ENCODE results near the gene SMG6.

SMG6 gene

DNA sequence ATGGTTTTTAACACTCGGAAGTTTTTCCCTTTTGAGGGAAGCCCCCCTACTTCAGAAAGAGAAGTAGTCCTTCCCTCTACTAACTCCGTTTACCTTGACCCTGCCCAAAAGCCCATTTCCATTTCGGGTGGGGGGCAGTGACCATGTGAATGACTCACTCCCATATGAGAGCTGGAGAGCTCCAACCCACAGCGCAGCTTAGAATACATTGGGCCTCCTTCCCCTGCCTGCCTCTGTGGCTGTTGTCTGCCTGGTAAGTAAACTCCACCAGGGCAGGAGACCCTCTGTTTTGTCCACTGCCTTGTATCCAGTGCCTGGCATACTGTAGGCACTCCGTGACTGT is 34.7 kb upstream of the SMG6 start:
- H3K4me3 ChIP-seq (ENCODE audit: low read length): peak overlapping the region; percentile 97
- TF ChIP-seq, protein P1, sequence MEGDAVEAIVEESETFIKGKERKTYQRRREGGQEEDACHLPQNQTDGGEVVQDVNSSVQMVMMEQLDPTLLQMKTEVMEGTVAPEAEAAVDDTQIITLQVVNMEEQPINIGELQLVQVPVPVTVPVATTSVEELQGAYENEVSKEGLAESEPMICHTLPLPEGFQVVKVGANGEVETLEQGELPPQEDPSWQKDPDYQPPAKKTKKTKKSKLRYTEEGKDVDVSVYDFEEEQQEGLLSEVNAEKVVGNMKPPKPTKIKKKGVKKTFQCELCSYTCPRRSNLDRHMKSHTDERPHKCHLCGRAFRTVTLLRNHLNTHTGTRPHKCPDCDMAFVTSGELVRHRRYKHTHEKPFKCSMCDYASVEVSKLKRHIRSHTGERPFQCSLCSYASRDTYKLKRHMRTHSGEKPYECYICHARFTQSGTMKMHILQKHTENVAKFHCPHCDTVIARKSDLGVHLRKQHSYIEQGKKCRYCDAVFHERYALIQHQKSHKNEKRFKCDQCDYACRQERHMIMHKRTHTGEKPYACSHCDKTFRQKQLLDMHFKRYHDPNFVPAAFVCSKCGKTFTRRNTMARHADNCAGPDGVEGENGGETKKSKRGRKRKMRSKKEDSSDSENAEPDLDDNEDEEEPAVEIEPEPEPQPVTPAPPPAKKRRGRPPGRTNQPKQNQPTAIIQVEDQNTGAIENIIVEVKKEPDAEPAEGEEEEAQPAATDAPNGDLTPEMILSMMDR (conservative IDR thresholded peaks at IDR 0.05; ENCODE audit: low read depth, low read length): no peak

DNA sequence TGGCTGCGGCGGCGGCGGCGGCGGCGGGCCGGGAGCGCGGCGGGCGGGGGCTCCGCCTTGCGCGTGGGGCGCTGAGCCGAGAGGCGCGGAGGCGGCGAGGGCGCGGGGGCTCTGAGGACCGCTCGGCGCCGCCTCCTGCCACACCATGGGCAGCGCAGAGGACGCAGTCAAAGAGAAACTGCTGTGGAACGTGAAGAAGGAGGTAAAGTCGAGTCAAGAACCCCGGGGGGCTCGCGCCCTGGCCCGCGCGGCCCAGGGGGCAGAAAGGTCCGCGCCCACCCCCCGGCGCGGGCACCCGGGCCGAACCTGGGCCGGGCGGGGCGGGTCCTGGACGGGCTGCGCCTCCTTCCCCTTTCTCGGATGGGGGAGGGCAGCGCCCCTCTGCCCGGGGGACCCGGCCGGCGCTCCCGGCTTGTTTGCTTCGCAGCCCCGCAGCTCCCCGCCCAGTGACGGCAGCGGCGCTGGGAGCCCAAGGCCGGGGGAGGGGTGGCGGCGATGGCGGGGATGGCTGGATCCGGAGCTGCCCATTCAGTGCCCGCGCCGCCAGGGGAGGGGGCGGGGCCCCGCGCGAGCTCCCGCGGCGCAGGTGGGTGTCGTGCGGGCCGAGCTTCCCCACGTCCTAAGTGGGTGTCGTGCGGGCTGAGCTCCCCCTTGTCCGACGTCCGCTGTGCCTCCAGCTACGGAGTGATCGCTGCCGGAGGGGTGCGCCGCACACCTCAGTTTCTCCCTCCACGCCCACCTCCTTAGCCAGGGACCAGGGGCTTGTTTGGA is 34.1 kb upstream of the SMG6 start:
- TF ChIP-seq, protein P1 (conservative IDR thresholded peaks at IDR 0.05; ENCODE audit: low read depth, low read length): no peak
- DNase-seq (ENCODE audit: low read depth): peak; percentile 31
- peak overlapping the region; percentile 97 for H3K4me3 ChIP-seq (ENCODE audit: low read length)

More for the DNA sequence above, 34.7 kb upstream of the SMG6 start:
- peak; percentile 28 for DNase-seq (ENCODE audit: low read depth)

DNA sequence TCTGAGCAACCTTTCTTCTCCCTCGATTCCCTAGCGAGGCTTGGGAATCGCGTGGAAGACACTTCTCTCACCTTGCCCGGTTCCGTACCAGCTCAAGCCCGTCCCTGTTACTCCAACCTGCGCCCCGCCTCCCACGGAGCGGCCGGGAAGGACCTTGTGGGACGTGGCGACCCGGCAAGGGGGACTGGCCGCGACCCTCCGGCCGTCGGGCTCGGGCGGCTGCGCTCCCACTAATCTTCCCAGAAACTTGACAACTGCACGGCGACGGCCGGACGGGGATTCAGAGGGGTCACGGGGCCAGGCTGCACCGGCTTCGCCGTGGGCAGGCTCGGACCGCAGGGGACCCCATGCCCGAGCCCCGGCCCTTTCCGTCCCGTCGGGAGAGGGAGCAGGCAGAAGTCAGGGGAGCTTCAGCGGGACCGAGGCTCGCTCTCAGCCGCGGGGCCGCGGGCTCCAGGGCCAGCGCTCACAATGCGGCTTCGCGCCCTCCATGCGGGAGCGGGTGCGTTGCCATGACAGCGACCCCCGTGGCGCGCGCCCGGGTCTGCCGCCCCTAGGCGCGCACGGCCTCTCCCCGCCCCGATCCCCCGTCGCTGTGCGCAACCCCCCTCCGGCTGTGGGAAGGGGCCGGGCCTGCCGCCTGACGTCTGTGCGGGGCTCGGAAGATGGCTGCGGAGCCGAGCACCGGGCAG is 33.4 kb upstream of the SMG6 start, which contains the start of gene SGSM2:
Gene SGSM2 (plus strand): TSS at position 650 of the 692 bp plus-strand sequence. CDS start 188 bp downstream, outside the sequence.
- peak; percentile 9 for DNase-seq (ENCODE audit: low read depth)
- peak within 1 kb of the TSS; percentile 97 for H3K4me3 ChIP-seq (ENCODE audit: low read length)
- TF ChIP-seq, protein P1 (conservative IDR thresholded peaks at IDR 0.05; ENCODE audit: low read depth, low read length): no peak

DNA sequence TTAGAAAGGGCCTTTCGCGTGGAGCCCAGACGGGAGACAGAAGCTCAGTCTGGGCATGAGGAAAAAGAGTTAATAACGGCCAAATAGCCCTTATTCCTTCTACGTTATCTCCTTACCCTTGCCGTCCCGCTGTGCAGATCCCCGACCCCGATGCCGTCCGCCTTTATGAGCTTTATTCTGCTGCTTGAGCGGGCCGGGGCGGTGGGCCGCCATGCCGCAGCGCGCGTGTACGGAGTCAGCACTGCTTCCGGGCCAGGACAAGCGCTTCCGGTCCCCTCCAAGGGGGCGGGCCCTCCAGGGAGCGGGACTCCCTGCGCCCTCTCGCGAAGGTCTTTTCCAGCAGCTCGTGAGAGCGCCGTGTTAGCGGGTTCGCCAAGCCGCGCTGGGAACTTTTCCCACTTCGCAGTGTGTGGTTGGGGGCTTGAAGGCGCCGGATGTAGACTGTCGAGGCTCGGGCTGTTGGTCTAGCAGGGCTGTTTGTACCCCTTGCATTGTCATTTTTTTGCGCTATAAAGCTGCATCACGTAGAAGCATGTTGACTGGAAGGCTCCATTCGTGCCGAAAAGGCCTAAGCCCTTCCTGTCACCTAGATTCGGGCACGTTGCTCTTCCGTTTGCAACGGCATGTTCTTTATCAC is 32.7 kb upstream of the SMG6 start, which contains the start of gene TSR1:
Gene TSR1 (minus strand): TSS at position 243 of the 637 bp plus-strand sequence. CDS start 30 bp downstream, at position 213.
- peak; percentile 66 for DNase-seq (ENCODE audit: low read depth)
- TF ChIP-seq, protein P1 (conservative IDR thresholded peaks at IDR 0.05; ENCODE audit: low read depth, low read length): peak; percentile 17
- peak within 1 kb of the TSS; percentile 97 for H3K4me3 ChIP-seq (ENCODE audit: low read length)

DNA sequence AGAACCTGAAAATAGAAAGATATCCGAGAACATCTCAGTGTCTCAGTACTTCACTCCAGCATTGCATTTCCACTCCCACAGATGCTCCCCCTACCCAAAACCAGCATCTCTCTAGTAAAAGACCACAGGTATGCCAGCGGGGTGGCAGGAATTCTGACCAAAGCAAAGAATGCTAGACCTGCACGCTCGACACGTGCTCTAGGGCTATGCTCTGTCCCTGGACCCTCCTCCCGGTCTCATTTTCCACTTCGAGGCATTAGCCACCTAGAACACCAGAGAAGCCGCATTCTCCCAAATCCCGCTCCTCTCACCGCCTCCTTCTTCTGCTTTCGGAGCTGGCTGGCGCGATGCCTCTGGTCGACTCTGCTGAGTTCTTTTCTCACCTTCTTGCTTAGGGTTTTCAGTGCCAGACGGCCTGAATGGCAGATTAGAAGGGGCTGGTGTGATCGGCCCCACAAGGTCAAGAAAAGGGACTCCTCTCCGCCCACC is 32.2 kb upstream of the SMG6 start:
- no peak for DNase-seq (ENCODE audit: low read depth)
- TF ChIP-seq, protein P1 (conservative IDR thresholded peaks at IDR 0.05; ENCODE audit: low read depth, low read length): no peak
- peak overlapping the region; percentile 97 for H3K4me3 ChIP-seq (ENCODE audit: low read length)

DNA sequence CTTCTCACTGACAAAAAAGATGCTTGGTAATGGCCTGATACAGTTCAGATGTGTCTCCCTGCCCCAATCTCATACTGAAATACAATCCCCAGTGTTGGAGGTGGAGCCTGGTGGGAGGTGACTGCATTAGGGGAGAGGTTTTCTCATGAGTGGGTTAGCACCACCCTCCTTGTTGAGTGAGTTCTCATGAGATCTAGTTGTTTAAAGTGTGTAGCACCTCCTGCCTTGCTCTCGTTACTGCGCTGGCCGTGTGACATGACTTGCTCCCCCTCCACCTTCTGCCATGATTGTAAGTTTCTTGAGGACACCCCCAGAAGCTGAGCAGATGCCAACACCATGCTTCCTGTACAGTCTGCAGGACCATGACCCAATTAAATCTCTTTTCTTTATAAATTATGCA is 27.7 kb upstream of the SMG6 start:
- H3K4me3 ChIP-seq (ENCODE audit: low read length): no peak overlapping the region
- no peak for DNase-seq (ENCODE audit: low read depth)
- TF ChIP-seq, protein P1 (conservative IDR thresholded peaks at IDR 0.05; ENCODE audit: low read depth, low read length): no peak

Measured in retinal pigment epithelial cell (primary cell).